ENCODE data around the gene AOC3. TPM values are rescaled to one million over a fixed set of nuclear protein-coding genes. Genes with fewer than 3 reads are reported as not detected.

Gene AOC3
- total and polyA plus RNA-seq, 2 of the 13 experiments (the other 11 are each of a cell fraction or from before 2014, with no cell fraction given), result 8.7 to 51.7 TPM

GRCh38 chr17:42900460-42901331 lies 49.7 kb downstream of the AOC3 start, which contains the start of gene G6PC1 (continued):
- TF ChIP-seq ZBTB39 (CRISPR knock-in tag; IDR thresholded peaks at IDR 0.05) (no peak), ZSCAN22 (CRISPR knock-in tag; IDR thresholded peaks at IDR 0.05) (no peak), PHF8 (CRISPR knock-in tag; IDR thresholded peaks at IDR 0.05) (0 out of 2 replicates have a peak, but pooled peaks have one; percentile 16), ARID4A (CRISPR knock-in tag; IDR thresholded peaks at IDR 0.05; ENCODE audit: borderline replicate concordance) (peak; percentile 73; the same call in 1 of the 2 replicates), MXD3 (CRISPR knock-in tag; IDR thresholded peaks at IDR 0.05) (no peak), TP53 (CRISPR knock-in tag; conservative IDR thresholded peaks at IDR 0.05) (peak; percentile 41; the same call in 1 of the 2 replicates), ZBTB46 (CRISPR knock-in tag; IDR thresholded peaks at IDR 0.05; ENCODE audit: borderline replicate concordance) (no peak)
- TF ChIP-seq, protein P1, sequence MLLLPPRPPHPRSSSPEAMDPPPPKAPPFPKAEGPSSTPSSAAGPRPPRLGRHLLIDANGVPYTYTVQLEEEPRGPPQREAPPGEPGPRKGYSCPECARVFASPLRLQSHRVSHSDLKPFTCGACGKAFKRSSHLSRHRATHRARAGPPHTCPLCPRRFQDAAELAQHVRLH (CRISPR knock-in tag; IDR thresholded peaks at IDR 0.05; ENCODE audit: borderline replicate concordance, low read depth), result 0 out of 2 replicates have a peak, but pooled peaks have one; percentile 68
- TF ChIP-seq, protein P2, sequence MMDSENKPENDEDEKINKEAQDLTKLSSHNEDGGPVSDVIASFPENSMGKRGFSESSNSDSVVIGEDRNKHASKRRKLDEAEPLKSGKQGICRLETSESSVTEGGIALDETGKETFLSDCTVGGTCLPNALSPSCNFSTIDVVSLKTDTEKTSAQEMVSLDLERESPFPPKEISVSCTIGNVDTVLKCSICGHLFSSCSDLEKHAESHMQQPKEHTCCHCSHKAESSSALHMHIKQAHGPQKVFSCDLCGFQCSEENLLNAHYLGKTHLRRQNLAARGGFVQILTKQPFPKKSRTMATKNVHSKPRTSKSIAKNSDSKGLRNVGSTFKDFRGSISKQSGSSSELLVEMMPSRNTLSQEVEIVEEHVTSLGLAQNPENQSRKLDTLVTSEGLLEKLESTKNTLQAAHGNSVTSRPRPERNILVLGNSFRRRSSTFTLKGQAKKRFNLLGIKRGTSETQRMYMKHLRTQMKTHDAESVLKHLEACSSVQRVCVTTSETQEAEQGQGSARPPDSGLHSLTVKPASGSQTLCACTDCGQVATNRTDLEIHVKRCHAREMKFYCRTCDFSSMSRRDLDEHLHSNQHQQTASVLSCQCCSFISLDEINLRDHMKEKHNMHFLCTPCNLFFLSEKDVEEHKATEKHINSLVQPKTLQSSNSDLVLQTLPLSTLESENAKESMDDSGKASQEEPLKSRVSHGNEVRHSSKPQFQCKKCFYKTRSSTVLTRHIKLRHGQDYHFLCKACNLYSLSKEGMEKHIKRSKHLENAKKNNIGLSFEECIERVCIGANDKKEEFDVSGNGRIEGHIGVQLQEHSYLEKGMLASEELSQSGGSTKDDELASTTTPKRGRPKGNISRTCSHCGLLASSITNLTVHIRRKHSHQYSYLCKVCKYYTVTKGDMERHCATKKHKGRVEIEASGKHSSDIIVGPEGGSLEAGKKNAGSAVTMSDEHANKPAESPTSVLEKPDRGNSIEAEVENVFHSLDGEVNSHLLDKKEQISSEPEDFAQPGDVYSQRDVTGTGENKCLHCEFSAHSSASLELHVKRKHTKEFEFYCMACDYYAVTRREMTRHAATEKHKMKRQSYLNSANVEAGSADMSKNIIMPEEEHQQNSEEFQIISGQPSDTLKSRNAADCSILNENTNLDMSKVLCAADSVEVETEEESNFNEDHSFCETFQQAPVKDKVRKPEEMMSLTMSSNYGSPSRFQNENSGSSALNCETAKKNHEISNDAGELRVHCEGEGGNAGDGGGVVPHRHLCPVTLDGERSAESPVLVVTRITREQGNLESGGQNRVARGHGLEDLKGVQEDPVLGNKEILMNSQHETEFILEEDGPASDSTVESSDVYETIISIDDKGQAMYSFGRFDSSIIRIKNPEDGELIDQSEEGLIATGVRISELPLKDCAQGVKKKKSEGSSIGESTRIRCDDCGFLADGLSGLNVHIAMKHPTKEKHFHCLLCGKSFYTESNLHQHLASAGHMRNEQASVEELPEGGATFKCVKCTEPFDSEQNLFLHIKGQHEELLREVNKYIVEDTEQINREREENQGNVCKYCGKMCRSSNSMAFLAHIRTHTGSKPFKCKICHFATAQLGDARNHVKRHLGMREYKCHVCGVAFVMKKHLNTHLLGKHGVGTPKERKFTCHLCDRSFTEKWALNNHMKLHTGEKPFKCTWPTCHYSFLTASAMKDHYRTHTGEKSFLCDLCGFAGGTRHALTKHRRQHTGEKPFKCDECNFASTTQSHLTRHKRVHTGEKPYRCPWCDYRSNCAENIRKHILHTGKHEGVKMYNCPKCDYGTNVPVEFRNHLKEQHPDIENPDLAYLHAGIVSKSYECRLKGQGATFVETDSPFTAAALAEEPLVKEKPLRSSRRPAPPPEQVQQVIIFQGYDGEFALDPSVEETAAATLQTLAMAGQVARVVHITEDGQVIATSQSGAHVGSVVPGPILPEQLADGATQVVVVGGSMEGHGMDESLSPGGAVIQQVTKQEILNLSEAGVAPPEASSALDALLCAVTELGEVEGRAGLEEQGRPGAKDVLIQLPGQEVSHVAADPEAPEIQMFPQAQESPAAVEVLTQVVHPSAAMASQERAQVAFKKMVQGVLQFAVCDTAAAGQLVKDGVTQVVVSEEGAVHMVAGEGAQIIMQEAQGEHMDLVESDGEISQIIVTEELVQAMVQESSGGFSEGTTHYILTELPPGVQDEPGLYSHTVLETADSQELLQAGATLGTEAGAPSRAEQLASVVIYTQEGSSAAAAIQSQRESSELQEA (CRISPR knock-in tag; IDR thresholded peaks at IDR 0.05; ENCODE audit: not compliant biosample characterization), result no peak

Data from HepG2 (cell line).